ENCODE measurements around the gene FLYWCH2.

The FLYWCH2 gene

DNA sequence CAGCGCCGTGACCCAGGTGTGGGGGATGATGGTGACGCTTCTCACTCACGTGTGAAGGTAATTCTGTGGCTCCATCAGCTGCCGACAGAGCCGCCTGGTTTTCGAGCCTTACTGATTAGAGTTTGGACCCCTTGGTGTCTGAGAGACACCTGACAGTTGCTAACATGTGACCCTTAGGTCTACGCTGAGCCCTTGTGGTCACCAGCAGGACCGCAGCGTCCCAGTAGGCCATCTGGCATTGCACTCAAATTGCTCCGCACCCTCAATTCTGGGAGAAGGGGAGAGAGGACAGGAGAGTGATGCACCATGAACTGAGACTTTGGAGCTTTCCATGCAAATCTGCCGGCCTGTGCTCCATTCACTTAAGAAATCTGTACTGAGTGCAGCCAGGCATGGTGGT lies 31.2 kb downstream of the FLYWCH2 start:
- no peak overlapping the region for H3K4me3 ChIP-seq (replicated peaks; ENCODE audit: low read depth, low read length)
- no peak for TF ChIP-seq CTCF (IDR thresholded peaks at IDR 0.05; ENCODE audit: low read depth, low read length, missing control alignments)
- no peak for DNase-seq (ENCODE audit: extremely low read depth, low read depth)

- no peak overlapping the region for H3K4me3 ChIP-seq (replicated peaks; ENCODE audit: low read depth, low read length)
- no peak for TF ChIP-seq CTCF (IDR thresholded peaks at IDR 0.05; ENCODE audit: low read depth, low read length, missing control alignments)
- no peak for DNase-seq (ENCODE audit: extremely low read depth, low read depth)
Measured at GRCh38 chr16:2915196-2915929, 32.3 kb downstream of the FLYWCH2 start.

DNA sequence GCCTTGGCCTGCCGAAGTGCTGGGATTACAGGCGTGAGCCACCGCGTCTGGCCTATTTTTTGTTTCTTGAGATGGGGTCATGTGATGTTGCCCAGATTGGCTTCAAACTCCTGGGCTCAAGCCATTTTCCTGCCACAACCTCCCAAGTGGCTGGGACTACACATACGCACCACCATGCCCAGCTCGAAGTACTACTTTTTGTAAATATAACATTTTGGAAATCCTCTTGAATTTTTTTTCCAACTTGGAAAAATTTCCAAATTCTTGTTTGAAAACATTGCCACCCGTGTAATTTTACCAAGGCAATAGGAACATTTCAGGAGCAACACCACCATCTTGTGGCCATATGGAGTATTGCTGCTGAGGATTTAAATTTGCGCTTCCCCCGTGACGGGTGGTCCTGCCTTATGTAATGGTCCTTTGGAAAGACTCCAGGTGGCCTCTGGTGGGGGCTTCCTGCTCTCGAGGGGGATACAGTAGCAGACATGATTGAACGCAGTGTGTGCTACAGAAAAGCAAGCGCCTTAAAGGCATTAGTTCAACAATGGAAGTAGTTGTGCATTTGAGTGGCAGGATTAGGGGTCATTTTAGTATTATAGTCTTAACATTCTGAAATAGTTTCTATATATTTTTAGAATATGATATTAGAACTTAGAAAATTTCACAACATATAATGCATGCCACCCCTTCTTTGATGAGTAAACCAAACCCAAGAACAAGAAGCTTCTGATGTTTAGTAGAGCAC lies 36.7 kb downstream of the FLYWCH2 start:
- TF ChIP-seq CTCF (IDR thresholded peaks at IDR 0.05; ENCODE audit: low read depth, low read length, missing control alignments): peak; percentile 82
- peak; percentile 75 for DNase-seq (ENCODE audit: extremely low read depth, low read depth)
- no peak overlapping the region for H3K4me3 ChIP-seq (replicated peaks; ENCODE audit: low read depth, low read length)

DNA sequence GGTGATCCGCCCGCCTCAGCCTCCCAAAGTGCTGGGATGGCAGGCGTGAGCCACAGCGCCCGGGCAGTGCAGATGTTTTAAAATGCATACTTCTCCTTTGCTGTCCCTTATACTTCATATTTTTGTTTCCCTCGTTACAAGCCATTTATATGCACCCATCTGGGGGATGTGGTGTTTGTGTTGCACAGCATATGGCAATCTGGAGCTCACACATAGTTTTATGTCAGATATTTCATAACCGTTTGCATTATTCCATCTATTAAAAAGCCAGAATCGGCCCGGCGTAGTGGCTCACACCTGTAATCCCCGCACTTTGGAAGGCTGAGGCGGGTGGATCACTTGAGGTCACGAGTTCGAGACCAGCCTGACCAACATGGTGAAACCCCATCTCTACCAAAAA lies 40.5 kb downstream of the FLYWCH2 start:
- TF ChIP-seq CTCF (IDR thresholded peaks at IDR 0.05; ENCODE audit: low read depth, low read length, missing control alignments): no peak
- DNase-seq (ENCODE audit: extremely low read depth, low read depth): no peak
- no peak overlapping the region for H3K4me3 ChIP-seq (replicated peaks; ENCODE audit: low read depth, low read length)

GRCh38 chr16:2924901-2925755 lies 42.1 kb downstream of the FLYWCH2 start:
- no peak overlapping the region for H3K4me3 ChIP-seq (replicated peaks; ENCODE audit: low read depth, low read length)
- no peak for DNase-seq (ENCODE audit: extremely low read depth, low read depth)
- TF ChIP-seq CTCF (IDR thresholded peaks at IDR 0.05; ENCODE audit: low read depth, low read length, missing control alignments): no peak

DNA sequence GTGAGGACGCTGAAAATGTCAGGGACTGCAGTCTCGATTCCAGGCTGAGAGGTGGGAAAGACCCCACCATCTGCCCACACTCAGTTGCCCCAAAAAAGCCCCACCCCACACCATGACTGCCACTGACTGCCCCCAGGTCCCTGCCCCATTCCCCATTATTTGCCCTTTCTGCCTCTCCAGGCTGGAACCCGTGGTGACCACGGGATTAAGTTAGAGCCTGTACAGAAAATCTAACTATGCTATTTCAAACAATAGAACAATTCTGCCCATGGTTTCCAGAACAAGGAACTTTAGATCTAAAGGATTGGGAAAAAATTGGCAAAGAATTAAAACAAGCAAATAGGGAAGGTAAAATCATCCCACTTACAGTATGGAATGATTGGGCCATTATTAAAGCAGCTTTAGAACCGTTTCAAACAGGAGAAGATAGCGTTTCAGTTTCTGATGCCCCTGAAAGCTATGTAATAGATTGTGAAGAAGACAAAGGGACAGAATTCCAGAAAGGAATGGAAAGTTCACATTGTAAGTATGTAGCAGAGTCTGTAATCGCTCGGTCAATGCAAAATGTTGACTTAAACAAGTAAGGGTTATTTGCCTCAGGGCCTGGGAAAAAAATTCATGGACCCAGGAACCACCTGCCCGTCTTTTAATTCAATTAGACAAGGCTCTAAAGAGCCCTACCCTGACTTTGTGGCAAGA lies 43.1 kb downstream of the FLYWCH2 start:
- H3K4me3 ChIP-seq (replicated peaks; ENCODE audit: low read depth, low read length): no peak overlapping the region
- DNase-seq (ENCODE audit: extremely low read depth, low read depth): no peak
- TF ChIP-seq CTCF (IDR thresholded peaks at IDR 0.05; ENCODE audit: low read depth, low read length, missing control alignments): no peak

All from HFF-Myc (cell line).